Islet precursor cell (in vitro differentiated cells): ENCODE data around the gene CHDH.

ENCODE experiments used
- DNase-seq: peaks from one replicate; pipeline ENCODE4 v3.0.0-alpha.2; 2018

Gene CHDH

GRCh38 chr3:53850895-53851294 lies 4.7 kb upstream of the CHDH start:
- DNase-seq: peak; percentile 12

GRCh38 chr3:53849916-53850315 lies 3.7 kb upstream of the CHDH start:
- DNase-seq: peak; percentile 8

- DNase-seq: no peak
Measured at GRCh38 chr3:53846851-53847155, 584 bp upstream of the CHDH start.

DNA sequence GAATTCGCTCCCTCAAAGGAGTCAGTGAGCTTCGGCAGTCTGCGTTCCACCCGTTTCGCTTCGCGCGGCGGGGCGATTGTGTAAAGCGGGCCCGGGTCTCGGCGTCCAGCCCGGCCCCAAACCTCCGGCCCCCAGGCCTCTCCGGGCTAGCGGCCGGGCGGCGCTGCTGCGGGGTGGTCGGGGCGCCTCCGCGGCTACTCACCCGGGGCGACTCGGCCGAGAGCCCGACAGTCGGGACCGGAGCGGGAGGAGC lies 412 bp downstream of the CHDH start:
- DNase-seq: no peak

GRCh38 chr3:53845103-53845880 lies 927 bp downstream of the CHDH start:
- DNase-seq: peak; percentile 88

GRCh38 chr3:53844262-53845102 lies 1.7 kb downstream of the CHDH start:
- DNase-seq: peak; percentile 71

DNA sequence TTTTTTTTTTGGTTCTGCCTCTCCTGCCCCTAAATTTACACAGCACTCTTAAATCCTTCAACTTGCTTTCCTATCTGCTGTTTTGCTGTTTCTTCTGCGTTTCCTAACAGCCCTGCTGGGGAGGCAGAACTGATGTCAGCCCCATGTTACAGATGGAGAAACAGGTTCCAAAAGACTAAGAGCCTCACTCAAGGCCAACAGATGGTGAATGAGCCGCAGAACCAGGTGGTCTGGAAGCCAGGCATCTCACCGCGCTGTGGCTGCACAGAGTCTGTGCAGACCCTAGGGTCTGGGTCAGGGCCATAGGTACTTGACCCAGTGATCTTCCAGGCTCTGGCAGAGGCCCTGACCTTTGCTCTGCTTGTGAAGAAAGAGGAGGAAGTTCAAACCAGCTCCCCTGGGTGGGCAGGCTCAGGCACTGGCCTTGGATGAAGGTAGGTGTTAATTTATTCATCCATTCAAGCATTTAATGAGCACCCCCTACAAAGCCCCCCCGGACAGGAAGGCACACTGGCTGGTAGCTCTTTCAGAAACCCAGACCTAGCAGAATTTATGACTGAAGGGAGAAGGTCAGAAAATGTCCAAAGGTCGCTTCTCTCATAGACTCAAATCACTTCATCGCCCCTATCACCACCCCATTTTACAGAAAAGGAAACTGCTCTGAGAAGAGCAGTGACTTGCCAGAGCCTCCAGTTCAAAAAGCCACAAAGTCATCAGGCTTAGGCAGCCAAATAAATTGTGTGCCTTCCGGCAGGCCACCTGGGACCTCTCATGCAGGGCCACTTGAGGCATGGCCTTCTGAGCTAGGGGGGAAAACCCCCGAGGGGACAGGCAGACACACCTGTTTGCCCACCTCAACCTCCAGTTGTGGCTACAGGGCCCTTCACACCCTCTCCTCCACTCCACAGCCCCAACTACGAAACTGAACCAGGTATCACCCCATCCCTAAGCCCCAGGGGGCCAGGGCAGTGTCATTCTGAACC lies 2.7 kb downstream of the CHDH start:
- DNase-seq: peak; percentile 33

- peak; percentile 74 for DNase-seq
Measured at GRCh38 chr3:53842436-53843194, 3.6 kb downstream of the CHDH start.

DNA sequence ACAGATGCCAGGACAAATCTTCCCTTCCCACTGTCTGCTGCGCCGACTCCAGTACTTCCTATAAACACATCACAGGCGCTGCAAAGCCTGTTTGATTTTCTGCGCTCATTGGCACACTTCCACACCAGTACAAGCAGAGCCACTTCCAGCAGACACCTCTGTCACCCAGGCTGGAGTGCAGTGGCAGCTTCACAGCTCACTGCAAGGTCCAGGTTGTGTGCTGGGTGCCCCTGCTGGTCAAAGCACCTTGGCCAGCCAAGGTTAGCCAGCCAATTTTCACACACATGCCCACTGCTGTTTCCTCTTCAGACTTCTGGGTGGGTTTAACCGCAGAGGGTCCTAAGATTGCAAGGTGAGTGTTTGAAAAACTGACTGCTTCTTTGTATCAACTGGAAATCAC lies 4.9 kb downstream of the CHDH start:
- DNase-seq: peak; percentile 39

DNA sequence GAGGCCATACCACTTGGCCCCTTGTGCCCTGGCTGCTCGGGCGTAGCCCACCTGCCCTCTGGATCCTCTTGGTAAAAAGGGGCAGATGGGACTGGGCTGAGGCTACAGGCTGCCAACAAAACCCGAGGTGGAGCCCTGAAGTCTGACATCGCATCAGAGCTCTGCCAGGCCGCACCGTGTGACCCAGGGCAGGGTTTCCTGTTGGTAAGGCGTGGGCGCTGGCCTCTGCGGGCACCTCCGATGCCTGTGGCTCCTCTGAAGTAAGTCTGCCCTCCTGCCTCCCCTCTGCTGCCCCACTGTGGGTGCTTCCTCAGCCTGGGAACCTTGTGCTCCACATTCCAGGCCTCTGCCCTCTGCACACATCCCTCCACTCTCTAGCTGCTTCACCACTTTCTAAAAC lies 8.9 kb downstream of the CHDH start:
- DNase-seq: peak; percentile 34

DNA sequence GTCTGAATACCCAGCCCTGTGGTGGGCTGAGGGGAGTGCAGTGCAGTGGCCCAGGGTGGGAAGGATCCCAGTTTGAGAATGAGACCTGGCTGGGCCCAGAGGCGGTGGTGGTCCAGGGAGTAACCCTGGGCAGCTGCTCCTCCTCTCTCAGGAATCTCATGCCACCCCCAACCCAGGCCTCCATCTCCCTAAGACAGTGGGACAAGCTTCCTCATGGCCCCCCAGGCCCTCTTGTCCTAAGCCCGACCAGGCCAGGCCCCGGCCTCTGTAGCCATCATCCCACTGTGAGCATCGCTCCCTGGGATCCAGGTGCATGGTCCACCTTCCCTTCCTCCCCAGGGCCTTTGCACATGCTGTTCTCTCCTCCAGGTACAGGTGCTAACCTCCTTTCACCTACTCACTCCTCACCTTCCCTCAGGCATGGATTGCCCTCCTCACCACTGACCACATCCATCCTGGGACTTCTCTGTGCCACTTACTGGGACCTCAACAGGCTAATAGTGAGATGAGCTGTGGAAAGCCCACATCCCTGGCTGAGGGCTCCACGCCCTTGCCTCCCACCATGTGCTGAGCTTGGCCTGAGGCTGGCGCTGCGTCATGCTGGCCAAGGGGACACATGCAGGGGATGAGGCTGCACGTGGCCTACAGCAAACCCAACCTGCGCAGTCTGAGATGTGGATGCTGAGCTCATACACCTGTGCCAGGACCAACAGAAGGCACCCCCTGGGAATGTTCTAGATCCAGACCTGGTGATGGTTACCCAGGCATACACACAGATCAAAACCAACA lies 9.9 kb downstream of the CHDH start:
- peak; percentile 35 for DNase-seq

- peak; percentile 29 for DNase-seq
Measured at GRCh38 chr3:53835257-53835656, 11.0 kb downstream of the CHDH start.

GRCh38 chr3:53834429-53835095 lies 11.7 kb downstream of the CHDH start:
- DNase-seq: peak; percentile 37

GRCh38 chr3:53833700-53834099 lies 12.5 kb downstream of the CHDH start:
- DNase-seq: peak; percentile 26

DNA sequence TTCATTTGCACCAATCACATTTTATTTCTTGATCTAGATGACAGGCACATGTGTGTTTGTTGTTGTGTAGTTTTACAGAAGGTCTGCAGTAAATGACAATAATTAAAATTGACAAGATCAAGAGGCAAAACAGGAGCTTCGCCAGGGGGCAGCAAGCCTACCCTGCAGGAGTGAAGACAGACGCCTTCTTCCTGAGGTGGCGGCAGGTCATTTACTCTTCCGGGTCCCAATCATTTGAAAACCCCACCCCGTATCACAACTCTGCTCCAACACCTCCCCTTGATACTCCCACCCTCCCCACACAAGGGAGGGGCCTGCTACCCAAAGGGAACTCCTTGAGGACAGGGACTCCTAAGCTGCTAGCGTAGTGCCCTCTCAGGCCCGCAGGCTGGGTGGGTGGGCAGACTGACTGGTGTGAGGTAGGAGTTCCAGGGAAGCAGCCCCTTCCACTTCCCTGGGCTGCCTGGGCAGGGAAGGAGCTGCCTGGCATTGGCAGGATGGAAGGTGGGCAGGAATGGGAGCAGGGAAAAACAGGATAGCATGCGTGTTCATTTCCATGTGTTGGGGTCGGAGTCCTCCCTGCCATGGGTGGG lies 13.1 kb downstream of the CHDH start:
- peak; percentile 34 for DNase-seq

DNA sequence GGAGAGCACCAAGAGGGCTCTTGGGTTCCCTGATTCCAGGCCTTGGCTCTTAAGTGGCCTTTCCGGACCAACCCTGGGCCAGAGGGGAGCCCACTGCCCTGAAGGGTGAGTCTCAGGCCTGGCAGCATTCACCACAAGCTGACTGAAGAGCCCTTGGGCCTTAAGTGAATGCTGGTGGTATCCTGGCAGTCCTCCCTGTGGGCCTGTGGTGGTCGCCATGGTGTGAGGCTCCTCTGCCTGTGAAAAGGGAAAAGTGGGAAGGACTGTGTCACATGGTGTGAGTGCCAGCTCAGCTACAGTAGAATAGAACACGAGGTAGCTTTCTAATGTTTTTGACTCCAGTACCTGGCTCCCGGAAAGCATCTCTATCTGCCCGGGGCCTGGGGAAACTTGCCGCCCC lies 15.3 kb downstream of the CHDH start:
- peak; percentile 45 for DNase-seq

- peak; percentile 11 for DNase-seq
Measured at GRCh38 chr3:53829605-53830004, 16.6 kb downstream of the CHDH start.

- no peak for DNase-seq
Measured at GRCh38 chr3:53828581-53828980, 17.6 kb downstream of the CHDH start.

DNA sequence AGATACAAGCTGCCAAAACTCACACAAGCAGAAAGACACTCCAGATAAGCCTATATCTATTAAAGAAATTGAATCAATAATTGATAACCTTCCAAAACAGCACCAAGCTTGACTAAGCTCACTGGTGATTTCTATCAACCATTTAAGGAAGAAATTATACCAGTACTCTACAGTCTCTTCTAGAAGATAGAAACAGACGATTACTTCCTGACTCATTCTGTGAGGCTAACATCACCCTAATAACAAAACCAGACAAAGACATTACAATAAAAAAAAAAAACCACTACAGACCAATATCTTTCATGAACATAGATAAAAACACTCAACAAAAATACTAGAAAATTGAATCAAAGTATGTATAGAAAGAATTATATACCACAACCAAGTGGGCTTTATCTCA lies 20.2 kb downstream of the CHDH start:
- no peak for DNase-seq

DNA sequence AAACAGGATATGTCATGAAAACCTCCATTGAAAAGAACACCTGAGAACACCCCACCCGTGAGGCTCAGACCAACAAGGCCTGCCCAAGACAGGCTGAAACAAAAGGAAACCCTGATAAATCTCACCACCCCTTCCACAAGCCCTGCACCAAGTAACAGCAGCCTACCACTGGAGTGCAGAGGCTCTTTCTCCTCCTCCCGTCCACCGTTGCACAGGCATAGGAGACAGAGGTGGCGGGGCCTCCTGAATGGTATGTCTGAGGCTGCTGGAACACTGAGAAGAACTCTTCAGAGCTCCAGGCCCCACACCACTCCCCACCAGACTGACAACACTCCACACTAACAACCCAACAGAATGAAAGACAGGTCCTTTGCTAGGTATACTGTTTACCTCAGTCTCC lies 21.4 kb downstream of the CHDH start:
- DNase-seq: peak; percentile 37
